Coronary artery (tissue), 2 donors: ENCODE measurements around the gene VTI1A.

Source experiments
- DNase-seq: peaks from one replicate; pipeline ENCODE4 v3.0.0-alpha.2; 2017; ENCODE audit warnings: low spot score
- H3K27ac ChIP-seq, 2 donors: fragments of 200-600 bp; sonication (generic); one replicate each; pipeline ENCODE4 v1.5.1; 2016 to 2019
- H3K4me3 ChIP-seq: fragments of 200-600 bp; sonication (generic); 2 replicates; pipeline ENCODE4 v1.5.1; 2016; ENCODE audit warnings: mild to moderate bottlenecking, moderate library complexity
- TF ChIP-seq, protein P1 (sequence below): fragments of 200-600 bp; sonication (generic); IDR thresholded peaks from one replicate; pipeline ENCODE4 v1.5.1; 2019; ENCODE audit warnings: antibody characterized with exemption

VTI1A gene

GRCh38 chr10:112433136-112433535, 13.9 kb upstream of the VTI1A start:
- TF ChIP-seq, protein P1, sequence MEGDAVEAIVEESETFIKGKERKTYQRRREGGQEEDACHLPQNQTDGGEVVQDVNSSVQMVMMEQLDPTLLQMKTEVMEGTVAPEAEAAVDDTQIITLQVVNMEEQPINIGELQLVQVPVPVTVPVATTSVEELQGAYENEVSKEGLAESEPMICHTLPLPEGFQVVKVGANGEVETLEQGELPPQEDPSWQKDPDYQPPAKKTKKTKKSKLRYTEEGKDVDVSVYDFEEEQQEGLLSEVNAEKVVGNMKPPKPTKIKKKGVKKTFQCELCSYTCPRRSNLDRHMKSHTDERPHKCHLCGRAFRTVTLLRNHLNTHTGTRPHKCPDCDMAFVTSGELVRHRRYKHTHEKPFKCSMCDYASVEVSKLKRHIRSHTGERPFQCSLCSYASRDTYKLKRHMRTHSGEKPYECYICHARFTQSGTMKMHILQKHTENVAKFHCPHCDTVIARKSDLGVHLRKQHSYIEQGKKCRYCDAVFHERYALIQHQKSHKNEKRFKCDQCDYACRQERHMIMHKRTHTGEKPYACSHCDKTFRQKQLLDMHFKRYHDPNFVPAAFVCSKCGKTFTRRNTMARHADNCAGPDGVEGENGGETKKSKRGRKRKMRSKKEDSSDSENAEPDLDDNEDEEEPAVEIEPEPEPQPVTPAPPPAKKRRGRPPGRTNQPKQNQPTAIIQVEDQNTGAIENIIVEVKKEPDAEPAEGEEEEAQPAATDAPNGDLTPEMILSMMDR: no peak
- Histone ChIP-seq H3K4me3 (no peak overlapping the region), H3K27ac (no peak overlapping the region)
- DNase-seq: no peak

- TF ChIP-seq, protein P1: no peak
- DNase-seq: no peak
- Histone ChIP-seq H3K4me3 (no peak overlapping the region), H3K27ac (no peak overlapping the region)
Observed at GRCh38 chr10:112434988-112435619, 11.9 kb upstream of the VTI1A start.

DNA sequence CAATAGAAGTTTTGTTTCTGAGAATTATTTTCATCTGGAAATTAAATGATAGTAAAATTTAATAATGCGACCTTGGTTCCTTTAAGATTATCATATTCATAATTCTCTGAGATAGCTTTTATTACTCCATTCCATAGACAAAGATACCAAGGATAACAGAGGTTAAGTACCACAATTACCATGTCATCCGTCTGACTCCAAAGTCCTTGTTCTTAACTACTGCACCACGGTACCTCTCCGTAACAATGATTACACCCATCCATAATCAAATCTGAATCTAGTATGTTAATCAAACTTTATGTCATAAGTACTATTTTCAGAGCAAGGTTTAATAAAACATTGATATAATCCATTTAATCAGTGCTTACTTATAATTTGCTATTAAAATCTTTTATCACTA, 8.7 kb upstream of the VTI1A start:
- TF ChIP-seq, protein P1: no peak

GRCh38 chr10:112441520-112441919, 5.5 kb upstream of the VTI1A start:
- Histone ChIP-seq H3K4me3 (no peak overlapping the region), H3K27ac (no peak overlapping the region)
- no peak for DNase-seq
- TF ChIP-seq, protein P1: no peak

More for the DNA sequence above, 8.7 kb upstream of the VTI1A start:
- DNase-seq: no peak
- H3K4me3 ChIP-seq: no peak overlapping the region
- H3K27ac ChIP-seq: no peak overlapping the region

- H3K4me3 ChIP-seq: no peak overlapping the region
- TF ChIP-seq, protein P1: no peak
- DNase-seq: no peak
- H3K27ac ChIP-seq: no peak overlapping the region
Observed at GRCh38 chr10:112442063-112442462, 5.0 kb upstream of the VTI1A start.

GRCh38 chr10:112446055-112446854, 760 bp upstream of the VTI1A start:
- TF ChIP-seq, protein P1: no peak
- no peak for DNase-seq
- Histone ChIP-seq H3K27ac (peak overlapping the region; percentile 57 to 87), H3K4me3 (peak overlapping the region; percentile 87)

DNA sequence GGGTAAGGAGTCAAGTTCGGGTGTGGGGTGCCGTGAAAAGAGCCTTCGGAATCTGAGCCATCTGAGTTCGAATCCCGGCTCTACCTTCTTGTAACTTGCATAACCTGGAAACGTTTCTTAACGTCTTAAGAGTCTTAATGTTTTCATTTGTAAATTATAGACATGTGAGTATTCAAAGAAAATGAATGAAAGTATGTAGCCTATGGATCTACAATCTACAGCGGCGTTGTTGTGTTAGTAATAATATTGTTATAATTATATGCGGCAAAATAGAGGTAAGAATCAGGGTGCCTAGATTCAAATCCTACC, 559 bp downstream of the VTI1A start:
- Histone ChIP-seq H3K4me3 (peak overlapping the region; percentile 87), H3K27ac (peak overlapping the region; percentile 57 to 87)
- TF ChIP-seq, protein P1: no peak

More for the DNA sequence above, 559 bp downstream of the VTI1A start:
- DNase-seq: no peak
